ENCODE results near the gene RLBP1. TPM values are rescaled to one million over a fixed set of nuclear protein-coding genes. Genes with fewer than 3 reads are reported as not detected.

The RLBP1 gene
- total and polyA plus RNA-seq, 9 of the 15 experiments (the other 6 are each of a cell fraction or from before 2014, with no cell fraction given) = 0.05 TPM; not detected in 8

GRCh38 chr15:89194608-89195007 lies 26.8 kb downstream of the RLBP1 start:
- DNase-seq (ENCODE audit: extremely low read depth in 1 of 4, low spot score in 3 of 4) (no peak), ATAC-seq (no peak), FAIRE-seq (no peak)
- TF ChIP-seq CHCHD3 (CRISPR knock-in tag; IDR thresholded peaks at IDR 0.05) = no peak
- no peak for TF ChIP-seq RBM15 (IDR thresholded peaks at IDR 0.05; ENCODE audit: insufficient read depth, low read length)
- TF ChIP-seq KAT2B (IDR thresholded peaks at IDR 0.05; ENCODE audit: low read depth, low read length) = no peak
- TF ChIP-seq ETV5 (CRISPR knock-in tag; IDR thresholded peaks at IDR 0.05; ENCODE audit: low read depth) = no peak
- no peak for TF ChIP-seq CBFB (CRISPR knock-in tag; IDR thresholded peaks at IDR 0.05)
- TF ChIP-seq ZFX (CRISPR knock-in tag; IDR thresholded peaks at IDR 0.05) = no peak
- TF ChIP-seq LEF1 (IDR thresholded peaks at IDR 0.05) = no peak
- TF ChIP-seq TAF9B (IDR thresholded peaks at IDR 0.05; ENCODE audit: partially characterized antibody) = no peak
- Histone ChIP-seq H3K27me3 (ENCODE audit: control insufficient read depth in 2 of 2, insufficient read depth in 2 of 2, low read length in 2 of 2) (no peaks in the 10 kb centered on the region), H3K79me2 (ENCODE audit: control insufficient read depth, insufficient read depth, low read length) (no peaks in the 10 kb centered on the region), H3K9ac (ENCODE audit: insufficient read depth in 1 of 2, low read depth in 2 of 2, low read length in 2 of 2) (no peak overlapping the region), H3K9me1 (ENCODE audit: control insufficient read depth, insufficient read depth, low read length) (peaks cover 6% of the 10 kb centered on the region), H3K4me3 (no peak overlapping the region), H3K4me2 (ENCODE audit: insufficient read depth, low read length) (no peak overlapping the region), H3K36me3 (ENCODE audit: control insufficient read depth, insufficient read depth, low read length) (peaks cover 91% of the 10 kb centered on the region), H3K4me1 (replicated peaks in 1 of 2; ENCODE audit: control insufficient read depth in 2 of 2, insufficient read depth in 2 of 2, low read length in 2 of 2) (no peaks in the 10 kb centered on the region; a peak in 1 of 5 replicates), H4K20me1 (replicated peaks; ENCODE audit: control insufficient read depth, insufficient read depth, low read length) (no peaks in the 10 kb centered on the region), H3K9me3 (replicated peaks; ENCODE audit: control insufficient read depth, insufficient read depth, low read depth, low read length) (no peaks in the 10 kb centered on the region), H3K27ac (ENCODE audit: extremely low read depth, low read depth, low read length) (no peak overlapping the region), H2AFZ (ENCODE audit: low read depth, low read length) (no peak overlapping the region)
- intact Hi-C loops (cut with micrococcal nuclease) (no loop called here), in situ Hi-C loops (cut with MboI) (no loop called here)
- CTCF ChIA-PET (ENCODE audit: low intra/inter-chr PET ratio) = no interaction called here
- POLR2A ChIA-PET = interaction anchor here (0.8 to 1.0 kb wide), 2 partner anchors 11 to 97 kb away, joined by 3 read pairs; no protein-coding TSS in a partner anchor
- WGBS (ENCODE audit: insufficient coverage, low coverage, missing lambda C conversion rate) = 94% methylated on average over 4 of the region's 4 CpGs
- BruUV-seq (replicated peaks) = no TSS peak

- ChIA-PET POLR2A (no interaction called here), CTCF (ENCODE audit: low intra/inter-chr PET ratio) (no interaction called here)
- H3K4me3 ChIP-seq = no peak overlapping the region
- no peaks in the 10 kb centered on the region; a peak in 1 of 5 replicates for H3K4me1 ChIP-seq (replicated peaks in 1 of 2; ENCODE audit: control insufficient read depth in 2 of 2, insufficient read depth in 2 of 2, low read length in 2 of 2)
- no peaks in the 10 kb centered on the region for H4K20me1 ChIP-seq (replicated peaks; ENCODE audit: control insufficient read depth, insufficient read depth, low read length)
- intact Hi-C loops (cut with micrococcal nuclease) (no loop called here), in situ Hi-C loops (cut with MboI) (no loop called here)
- H3K79me2 ChIP-seq (ENCODE audit: control insufficient read depth, insufficient read depth, low read length) = no peaks in the 10 kb centered on the region
- FAIRE-seq (no peak), DNase-seq (ENCODE audit: extremely low read depth in 1 of 4, low spot score in 3 of 4) (no peak), ATAC-seq (no peak)
- H3K9ac ChIP-seq (ENCODE audit: insufficient read depth in 1 of 2, low read depth in 2 of 2, low read length in 2 of 2) = no peak overlapping the region
- no TSS peak for BruUV-seq (replicated peaks)
- H3K4me2 ChIP-seq (ENCODE audit: insufficient read depth, low read length) = no peak overlapping the region
- H3K36me3 ChIP-seq (ENCODE audit: control insufficient read depth, insufficient read depth, low read length) = peaks cover 91% of the 10 kb centered on the region
- WGBS (ENCODE audit: insufficient coverage, low coverage, missing lambda C conversion rate) = 66% methylated on average over 3 of the region's 3 CpGs
- H3K27ac ChIP-seq (ENCODE audit: extremely low read depth, low read depth, low read length) = no peak overlapping the region
- H3K27me3 ChIP-seq (ENCODE audit: control insufficient read depth in 2 of 2, insufficient read depth in 2 of 2, low read length in 2 of 2) = no peaks in the 10 kb centered on the region
- no peak overlapping the region for H2AFZ ChIP-seq (ENCODE audit: low read depth, low read length)
- TF ChIP-seq MAFG (tag; conservative IDR thresholded peaks at IDR 0.05) (no peak), PPARD (CRISPR knock-in tag; IDR thresholded peaks at IDR 0.05) (no peak), BRF2 (IDR thresholded peaks at IDR 0.05; ENCODE audit: borderline replicate concordance, insufficient read depth, insufficient read length) (no peak)
- TF ChIP-seq, protein P1, sequence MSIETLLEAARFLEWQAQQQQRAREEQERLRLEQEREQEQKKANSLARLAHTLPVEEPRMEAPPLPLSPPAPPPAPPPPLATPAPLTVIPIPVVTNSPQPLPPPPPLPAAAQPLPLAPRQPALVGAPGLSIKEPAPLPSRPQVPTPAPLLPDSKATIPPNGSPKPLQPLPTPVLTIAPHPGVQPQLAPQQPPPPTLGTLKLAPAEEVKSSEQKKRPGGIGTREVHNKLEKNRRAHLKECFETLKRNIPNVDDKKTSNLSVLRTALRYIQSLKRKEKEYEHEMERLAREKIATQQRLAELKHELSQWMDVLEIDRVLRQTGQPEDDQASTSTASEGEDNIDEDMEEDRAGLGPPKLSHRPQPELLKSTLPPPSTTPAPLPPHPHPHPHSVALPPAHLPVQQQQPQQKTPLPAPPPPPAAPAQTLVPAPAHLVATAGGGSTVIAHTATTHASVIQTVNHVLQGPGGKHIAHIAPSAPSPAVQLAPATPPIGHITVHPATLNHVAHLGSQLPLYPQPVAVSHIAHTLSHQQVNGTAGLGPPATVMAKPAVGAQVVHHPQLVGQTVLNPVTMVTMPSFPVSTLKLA (conservative IDR thresholded peaks at IDR 0.05) = no peak
- H3K9me3 ChIP-seq (replicated peaks; ENCODE audit: control insufficient read depth, insufficient read depth, low read depth, low read length) = no peaks in the 10 kb centered on the region
- H3K9me1 ChIP-seq (ENCODE audit: control insufficient read depth, insufficient read depth, low read length) = peaks cover 2% of the 10 kb centered on the region
Observed at GRCh38 chr15:89192766-89193165, 28.6 kb downstream of the RLBP1 start.

Data from K562 (cell line).